IMR-90 (cell line): Measurements from ENCODE around the gene CENPQ. TPM values are rescaled to one million over a fixed set of nuclear protein-coding genes. Genes with fewer than 3 reads are reported as not detected.
A peak's percentile ranks its signal among the peaks of the same experiment; 100 is the strongest.

Source experiments
- ATAC-seq: fragments of 200-7000 bp; cut with Tn5 transposase; 2 replicates; pipeline ENCODE4 v1.9.1; 2020; ENCODE audit warnings: low read depth, mild to moderate bottlenecking, moderate library complexity
- BruUV-seq: library from RNA; stranded (reverse); fragments of 400-500 nt; replicated peaks from 2 replicates; lab custom pipeline; 2021; lab: Mats Ljungman, UMichigan
- CTCF ChIA-PET: fragments of 300-600 bp; formaldehyde crosslinking; extraction: SDS; loops from one replicate; lab custom pipeline; 2021; ENCODE audit warnings: antibody characterized with exemption; lab: Yijun Ruan, JAX
- POLR2A ChIA-PET: fragments of 300-600 bp; sonication (Branson Sonifier 250); formaldehyde crosslinking; loops from one replicate; lab custom pipeline; 2022; ENCODE audit warnings: antibody characterized with exemption; ENCODE audit not compliant: unreplicated experiment; lab: Charles Lee
- DNase-seq: peaks from one replicate; pipeline ENCODE4 v3.0.0; 2013
- H2AFZ ChIP-seq: replicated peaks from 2 replicates; pipeline ENCODE3; 2013; ENCODE audit warnings: low read length, mild to moderate bottlenecking; ENCODE audit not compliant: poor library complexity
- H2AK5ac ChIP-seq: 2 replicates; pipeline ENCODE4 v1.6.1; 2013; ENCODE audit warnings: low read depth, low read length, inconsistent platforms
- H2AK9ac ChIP-seq: replicated peaks from 2 replicates; pipeline ENCODE3; 2013; ENCODE audit warnings: mild to moderate bottlenecking, low read depth, low read length, moderate library complexity; ENCODE audit not compliant: poor library complexity
- H2BK120ac ChIP-seq: 2 replicates; pipeline ENCODE4 v1.6.1; 2013; ENCODE audit warnings: low read depth, low read length, inconsistent platforms
- H2BK15ac ChIP-seq: 3 replicates; pipeline ENCODE4 v1.6.1; 2013; ENCODE audit warnings: low read depth, low read length, inconsistent platforms
- H2BK20ac ChIP-seq: 2 replicates; pipeline ENCODE4 v1.6.1; 2013; ENCODE audit warnings: low read depth, mild to moderate bottlenecking, inconsistent platforms, low read length, moderate library complexity
- H2BK5ac ChIP-seq: 2 replicates; pipeline ENCODE4 v1.6.1; 2013; ENCODE audit warnings: mild to moderate bottlenecking, low read depth, low read length, inconsistent platforms; ENCODE audit not compliant: poor library complexity, severe bottlenecking
- H3K14ac ChIP-seq: replicated peaks from 2 replicates; pipeline ENCODE4 v1.6.1; 2013; ENCODE audit warnings: low read depth, low read length, inconsistent platforms
- H3K18ac ChIP-seq: 2 replicates; pipeline ENCODE4 v1.6.1; 2013; ENCODE audit warnings: low read depth, low read length, control low read depth
- H3K23ac ChIP-seq: 2 replicates; pipeline ENCODE4 v1.6.1; 2013; ENCODE audit warnings: low read depth, low read length, inconsistent platforms
- H3K27ac ChIP-seq: 2 replicates; pipeline ENCODE4 v1.5.1; 2013; ENCODE audit warnings: mild to moderate bottlenecking, control low read depth, low read length; ENCODE audit not compliant: insufficient read depth
- H3K27me3 ChIP-seq: 2 replicates; pipeline ENCODE4 v1.6.1; 2013; ENCODE audit warnings: low read length; ENCODE audit not compliant: control insufficient read depth, insufficient read depth
- H3K36me3 ChIP-seq: 2 replicates; pipeline ENCODE4 v1.6.1; 2013; ENCODE audit warnings: low read length, mixed read lengths; ENCODE audit not compliant: control insufficient read depth, insufficient read depth
- H3K4ac ChIP-seq: 2 replicates; pipeline ENCODE4 v1.6.1; 2013; ENCODE audit warnings: low read depth, low read length, inconsistent platforms
- H3K4me1 ChIP-seq: 2 replicates; pipeline ENCODE4 v1.6.1; 2013; ENCODE audit warnings: low read length, mixed read lengths; ENCODE audit not compliant: control insufficient read depth, insufficient read depth
- H3K4me2 ChIP-seq: 2 replicates; pipeline ENCODE4 v1.6.1; 2013; ENCODE audit warnings: low read depth, mild to moderate bottlenecking, control low read depth, low read length, moderate library complexity
- H3K4me3 ChIP-seq: 2 replicates; pipeline ENCODE4 v1.5.1; 2013; ENCODE audit warnings: low read depth, mild to moderate bottlenecking, control low read depth, low read length, moderate library complexity; ENCODE audit not compliant: insufficient read depth
- H3K56ac ChIP-seq: 2 replicates; pipeline ENCODE4 v1.6.1; 2013; ENCODE audit warnings: low read length, inconsistent platforms; ENCODE audit not compliant: insufficient read depth; ENCODE audit errors: extremely low read depth
- H3K79me1 ChIP-seq, 2 experiments: 2 replicates each; pipeline ENCODE4 v1.6.1; 2013; ENCODE audit warnings: low read length in 2 of 2, inconsistent platforms in 1 of 2, low read depth in 1 of 2
- H3K9ac ChIP-seq: 2 replicates; pipeline ENCODE4 v1.6.1; 2013; ENCODE audit warnings: low read depth, low read length, control low read depth
- H3K9me1 ChIP-seq: 2 replicates; pipeline ENCODE4 v1.6.1; 2013; ENCODE audit warnings: low read length, inconsistent platforms; ENCODE audit not compliant: insufficient read depth
- H3K9me3 ChIP-seq: 2 replicates; pipeline ENCODE4 v1.6.1; 2013; ENCODE audit warnings: low read length; ENCODE audit not compliant: control insufficient read depth, insufficient read depth
- H4K20me1 ChIP-seq: 2 replicates; pipeline ENCODE4 v1.6.1; 2013; ENCODE audit warnings: low read length, inconsistent platforms; ENCODE audit not compliant: insufficient read depth
- H4K5ac ChIP-seq: 2 replicates; pipeline ENCODE4 v1.6.1; 2013; ENCODE audit warnings: mild to moderate bottlenecking, low read depth, low read length, control low read depth
- H4K8ac ChIP-seq, 2 experiments: 2 replicates each; pipeline ENCODE4 v1.6.1; 2013; ENCODE audit warnings: low read depth in 2 of 2, low read length in 2 of 2, control low read depth in 1 of 2, inconsistent platforms in 1 of 2
- H4K91ac ChIP-seq: 2 replicates; pipeline ENCODE4 v1.6.1; 2013; ENCODE audit warnings: low read depth, low read length, inconsistent platforms; ENCODE audit not compliant: insufficient read depth
- CEBPB ChIP-seq: IDR thresholded peaks from 2 replicates; pipeline ENCODE4 v1.6.1; 2012; ENCODE audit warnings: low read depth, low read length, improper control_type of control experiment
- USF2 ChIP-seq: fragments of 150-350 bp; IDR thresholded peaks from 2 replicates; pipeline ENCODE4 v1.6.1; 2017; ENCODE audit warnings: mild to moderate bottlenecking, antibody characterized with exemption, low read length, low read depth
- WGBS, 2 experiments: methylation state at CpG; one replicate each; pipeline versions ENCODE4 v1.1.5 to v1.1.7; 2013; ENCODE audit warnings: missing lambda C conversion rate in 2 of 2; ENCODE audit not compliant: insufficient read length in 1 of 2; ENCODE audit errors: extremely low coverage in 2 of 2; 5-methylcytosine and 5-hydroxymethylcytosine counted together
- dilution Hi-C: fragments of 300-500 bp; cut with HindIII; formaldehyde crosslinking; loops from one replicate; pipeline ENCODE4 v1.14.3; 2018; ENCODE audit warnings: low sequenced_read_pairs; ENCODE audit not compliant: unreplicated experiment
- in situ Hi-C: fragments of 300-500 bp; cut with MboI; formaldehyde crosslinking; loops from 3 replicates; pipeline ENCODE4 v1.14.3; 2019; ENCODE audit warnings: low sequenced_read_pairs, inconsistent platforms, mixed read lengths
- intact Hi-C: fragments of 100-400 bp; cut with micrococcal nuclease; formaldehyde crosslinking; loops from 2 replicates; pipeline ENCODE4 v1.10.0; 2022
- polyA plus RNA-seq, 3 experiments: library from polyadenylated mRNA; depleted of rRNA; stranded (reverse); fragments of >200 nt; gene quantifications; 2 replicates each; pipeline ENCODE4 v1.2.3, GENCODE V29; 2012; ENCODE audit warnings: low replicate concordance in 1 of 3
- total RNA-seq: library from RNA; depleted of rRNA; stranded (reverse); fragments of >200 nt; gene quantifications from 2 replicates; pipeline ENCODE4 v1.2.3, GENCODE V29; 2012

Gene CENPQ
- total and polyA plus RNA-seq, 2 of the 4 experiments (the other 2 are of a cell fraction) = 2.2 to 3.7 TPM

- H2AK9ac ChIP-seq = no peak overlapping the region
- no peak overlapping the region for H2AK5ac ChIP-seq
- H2BK15ac ChIP-seq = no peak overlapping the region
- no TSS peak for BruUV-seq
- H2AFZ ChIP-seq = no peak overlapping the region
- H3K4me2 ChIP-seq = no peak overlapping the region
- no peak for DNase-seq
- H3K4me3 ChIP-seq = no peak overlapping the region
- no peak overlapping the region for H2BK5ac ChIP-seq
- no peak overlapping the region for H4K8ac ChIP-seq
- no peak overlapping the region for H3K23ac ChIP-seq
- no CpG with 5 or more reads among the region's 3 CpGs for WGBS, 2 experiments
- no peaks in the 10 kb centered on the region for H3K4me1 ChIP-seq
- no peak overlapping the region for H4K5ac ChIP-seq
- H3K27ac ChIP-seq = no peak overlapping the region
- no peak overlapping the region for H3K56ac ChIP-seq
- no peak overlapping the region for H3K9ac ChIP-seq
- ChIA-PET CTCF (no interaction called here), POLR2A (no interaction called here)
- in situ Hi-C loops (loop anchor here (25.0 kb wide), 1 partner anchor 298 kb away; no protein-coding TSS in a partner anchor), dilution Hi-C loops (no loop called here), intact Hi-C loops (no loop called here)
- no peaks in the 10 kb centered on the region for H3K79me1 ChIP-seq
- H3K4ac ChIP-seq = no peak overlapping the region
- H3K9me3 ChIP-seq = no peaks in the 10 kb centered on the region
- H4K91ac ChIP-seq = no peak overlapping the region
- no peak overlapping the region for H3K18ac ChIP-seq
- no peaks in the 10 kb centered on the region for H3K27me3 ChIP-seq
- ATAC-seq = no peak
- H4K20me1 ChIP-seq = no peaks in the 10 kb centered on the region
- no peaks in the 10 kb centered on the region for H3K9me1 ChIP-seq
- peak; percentile 88 for TF ChIP-seq CEBPB
- no peak for TF ChIP-seq USF2
- no peak overlapping the region for H3K14ac ChIP-seq
- no peak overlapping the region for H2BK20ac ChIP-seq
- no peak overlapping the region for H2BK120ac ChIP-seq
- H3K36me3 ChIP-seq = no peaks in the 10 kb centered on the region
Measured at GRCh38 chr6:49539102-49539501, 75.9 kb downstream of the CENPQ start.
